Thyroid gland (tissue), 4 donors: ENCODE data around the gene NRP2.

Experiments used
- CTCF ChIP-seq, 6 experiments: fragments of 200-600 bp in 3 of 6; fragments of 450-650 bp in 3 of 6; sonication (generic) in 3 of 6; IDR thresholded peaks; one replicate each; pipeline ENCODE4 v1.5.1; 2016 to 2019; ENCODE audit warnings: antibody characterized with exemption in 6 of 6, mild to moderate bottlenecking in 2 of 6, inconsistent platforms in 1 of 6, moderate library complexity in 1 of 6
- POLR2A ChIP-seq, 2 donors: fragments of 450-650 bp; IDR thresholded peaks; one replicate each; pipeline ENCODE4 v1.6.1; 2017; ENCODE audit warnings: antibody characterized with exemption in 2 of 2, mild to moderate bottlenecking in 2 of 2, moderate library complexity in 1 of 2

GRCh38 chr2:205765151-205765550, 82.8 kb downstream of the NRP2 start:
- TF ChIP-seq CTCF (IDR thresholded peaks at IDR 0.05) (no peak), POLR2A (IDR thresholded peaks at IDR 0.05) (no peak)
